ENCODE data around the gene ZNF536.

Gene ZNF536

DNA sequence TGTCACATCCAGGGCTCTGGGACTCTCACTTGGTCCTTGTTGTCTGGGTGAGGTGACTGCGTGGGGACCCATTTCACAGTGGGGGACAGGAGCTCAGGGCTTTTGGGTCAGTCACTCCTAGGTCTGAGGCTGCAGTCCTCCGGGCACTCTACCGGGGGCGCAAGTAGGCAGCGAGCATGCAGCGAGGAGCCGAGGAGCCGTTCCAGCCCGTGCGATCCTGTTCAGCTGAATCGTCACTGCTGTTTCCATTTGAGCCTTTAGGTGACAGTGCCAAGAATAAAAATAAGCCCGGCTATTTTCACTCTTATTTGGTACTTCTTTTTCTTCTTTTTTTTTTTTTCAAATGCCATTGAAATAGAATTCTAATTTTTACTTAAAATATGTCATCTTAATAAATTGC, 126.5 kb downstream of the ZNF536 start:
- Histone ChIP-seq H3K9me3 (ENCODE audit: insufficient read depth, low read length) (no peaks in the 10 kb centered on the region), H3K79me2 (ENCODE audit: low read length) (no peaks in the 10 kb centered on the region), H2AFZ (ENCODE audit: low read depth, low read length) (no peak overlapping the region), H3K27me3 (ENCODE audit: low read depth, low read length) (no peaks in the 10 kb centered on the region), H4K20me1 (ENCODE audit: insufficient read depth, low read length) (no peaks in the 10 kb centered on the region), H3K4me2 (ENCODE audit: low read length) (no peak overlapping the region), H3K4me1 (ENCODE audit: low read length) (no peaks in the 10 kb centered on the region), H3K27ac (ENCODE audit: low read length) (no peak overlapping the region), H3K9ac (ENCODE audit: low read length) (no peak overlapping the region), H3K36me3 (replicated peaks; ENCODE audit: low read depth, low read length) (no peaks in the 10 kb centered on the region), H3K4me3 (ENCODE audit: low read length) (no peak overlapping the region)
- TF ChIP-seq EZH2phosphoT487 (IDR thresholded peaks at IDR 0.05; ENCODE audit: low read depth), result no peak
- TF ChIP-seq, protein P1, sequence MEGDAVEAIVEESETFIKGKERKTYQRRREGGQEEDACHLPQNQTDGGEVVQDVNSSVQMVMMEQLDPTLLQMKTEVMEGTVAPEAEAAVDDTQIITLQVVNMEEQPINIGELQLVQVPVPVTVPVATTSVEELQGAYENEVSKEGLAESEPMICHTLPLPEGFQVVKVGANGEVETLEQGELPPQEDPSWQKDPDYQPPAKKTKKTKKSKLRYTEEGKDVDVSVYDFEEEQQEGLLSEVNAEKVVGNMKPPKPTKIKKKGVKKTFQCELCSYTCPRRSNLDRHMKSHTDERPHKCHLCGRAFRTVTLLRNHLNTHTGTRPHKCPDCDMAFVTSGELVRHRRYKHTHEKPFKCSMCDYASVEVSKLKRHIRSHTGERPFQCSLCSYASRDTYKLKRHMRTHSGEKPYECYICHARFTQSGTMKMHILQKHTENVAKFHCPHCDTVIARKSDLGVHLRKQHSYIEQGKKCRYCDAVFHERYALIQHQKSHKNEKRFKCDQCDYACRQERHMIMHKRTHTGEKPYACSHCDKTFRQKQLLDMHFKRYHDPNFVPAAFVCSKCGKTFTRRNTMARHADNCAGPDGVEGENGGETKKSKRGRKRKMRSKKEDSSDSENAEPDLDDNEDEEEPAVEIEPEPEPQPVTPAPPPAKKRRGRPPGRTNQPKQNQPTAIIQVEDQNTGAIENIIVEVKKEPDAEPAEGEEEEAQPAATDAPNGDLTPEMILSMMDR (IDR thresholded peaks at IDR 0.05; ENCODE audit: low read depth, low read length), result no peak

DNA sequence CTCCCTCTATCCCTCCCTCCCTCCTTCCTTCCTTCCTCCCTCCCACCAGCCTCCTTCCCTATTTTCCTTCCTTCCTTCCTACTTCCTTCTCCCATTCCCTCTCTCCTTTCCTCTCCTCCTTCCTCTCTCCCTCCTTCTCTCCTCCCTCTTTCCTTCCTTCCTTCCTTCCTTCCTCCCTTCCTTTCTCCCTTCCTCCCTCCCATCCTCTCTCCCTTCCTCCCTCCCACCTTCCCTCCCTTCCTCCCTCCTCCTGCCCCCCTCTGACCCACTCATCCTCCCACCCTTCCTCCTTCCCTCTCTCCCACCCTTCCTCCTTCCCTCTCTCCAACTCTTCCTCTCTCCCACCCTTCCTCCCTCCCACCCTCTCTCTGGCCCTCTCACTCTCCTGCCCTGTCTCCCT, 132.1 kb downstream of the ZNF536 start:
- Histone ChIP-seq H3K27me3 (ENCODE audit: low read depth, low read length) (no peaks in the 10 kb centered on the region), H4K20me1 (ENCODE audit: insufficient read depth, low read length) (no peaks in the 10 kb centered on the region), H3K36me3 (replicated peaks; ENCODE audit: low read depth, low read length) (no peaks in the 10 kb centered on the region), H3K4me1 (ENCODE audit: low read length) (no peaks in the 10 kb centered on the region), H3K9me3 (ENCODE audit: insufficient read depth, low read length) (no peaks in the 10 kb centered on the region), H2AFZ (ENCODE audit: low read depth, low read length) (no peak overlapping the region), H3K4me2 (ENCODE audit: low read length) (no peak overlapping the region), H3K9ac (ENCODE audit: low read length) (no peak overlapping the region), H3K79me2 (ENCODE audit: low read length) (no peaks in the 10 kb centered on the region), H3K27ac (ENCODE audit: low read length) (no peak overlapping the region), H3K4me3 (ENCODE audit: low read length) (no peak overlapping the region)
- TF ChIP-seq, protein P1 (IDR thresholded peaks at IDR 0.05; ENCODE audit: low read depth, low read length), result no peak
- TF ChIP-seq EZH2phosphoT487 (IDR thresholded peaks at IDR 0.05; ENCODE audit: low read depth), result no peak

DNA sequence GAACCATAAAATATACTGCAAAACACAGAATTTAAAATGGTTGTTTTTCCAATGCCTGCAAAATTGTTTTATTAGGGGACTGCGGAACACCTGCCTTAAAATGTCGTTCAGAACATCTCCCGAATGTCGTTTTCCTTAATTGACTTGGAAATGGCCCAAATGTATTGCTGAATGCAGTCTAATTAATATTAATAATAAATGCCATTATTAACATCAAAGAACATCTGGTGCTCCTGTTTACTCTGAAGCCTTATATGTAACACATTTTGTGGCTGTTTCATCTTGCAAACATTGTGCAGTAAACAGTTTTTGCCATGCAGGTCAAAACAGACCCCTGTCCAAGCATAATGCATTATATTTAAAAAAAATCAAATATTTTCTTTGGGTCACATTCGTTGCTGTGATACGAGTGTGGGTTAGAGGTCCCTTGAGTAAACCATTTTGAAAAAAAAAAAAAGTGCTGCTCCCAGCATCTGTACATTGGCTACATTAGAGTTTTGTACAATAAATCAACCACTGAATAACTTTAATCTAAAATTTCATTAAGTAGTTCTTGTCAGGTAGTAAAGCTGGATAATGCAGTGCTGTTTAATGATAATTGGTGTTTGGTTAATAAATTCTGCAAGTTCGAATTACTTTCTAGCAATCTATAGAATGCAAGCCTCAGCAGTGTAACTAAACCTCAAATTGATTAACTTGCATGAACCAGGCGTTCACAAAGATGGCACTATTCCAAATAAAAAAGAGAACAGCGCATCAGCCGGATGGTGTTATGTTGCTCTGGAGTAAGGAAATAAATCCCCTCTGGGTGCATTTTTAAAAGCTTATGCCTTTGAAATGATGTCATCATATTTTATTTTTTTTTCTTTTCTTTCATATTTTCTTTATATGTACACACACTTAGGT, 140.2 kb downstream of the ZNF536 start:
- Histone ChIP-seq H3K27ac (ENCODE audit: low read length) (no peak overlapping the region), H3K4me3 (ENCODE audit: low read length) (no peak overlapping the region), H3K4me2 (ENCODE audit: low read length) (no peak overlapping the region), H4K20me1 (ENCODE audit: insufficient read depth, low read length) (no peaks in the 10 kb centered on the region), H3K9ac (ENCODE audit: low read length) (no peak overlapping the region), H2AFZ (ENCODE audit: low read depth, low read length) (no peak overlapping the region), H3K36me3 (replicated peaks; ENCODE audit: low read depth, low read length) (no peaks in the 10 kb centered on the region), H3K9me3 (ENCODE audit: insufficient read depth, low read length) (no peaks in the 10 kb centered on the region), H3K79me2 (ENCODE audit: low read length) (no peaks in the 10 kb centered on the region), H3K4me1 (ENCODE audit: low read length) (no peaks in the 10 kb centered on the region), H3K27me3 (ENCODE audit: low read depth, low read length) (no peaks in the 10 kb centered on the region)
- TF ChIP-seq EZH2phosphoT487 (IDR thresholded peaks at IDR 0.05; ENCODE audit: low read depth), result no peak
- TF ChIP-seq, protein P1 (IDR thresholded peaks at IDR 0.05; ENCODE audit: low read depth, low read length), result no peak

DNA sequence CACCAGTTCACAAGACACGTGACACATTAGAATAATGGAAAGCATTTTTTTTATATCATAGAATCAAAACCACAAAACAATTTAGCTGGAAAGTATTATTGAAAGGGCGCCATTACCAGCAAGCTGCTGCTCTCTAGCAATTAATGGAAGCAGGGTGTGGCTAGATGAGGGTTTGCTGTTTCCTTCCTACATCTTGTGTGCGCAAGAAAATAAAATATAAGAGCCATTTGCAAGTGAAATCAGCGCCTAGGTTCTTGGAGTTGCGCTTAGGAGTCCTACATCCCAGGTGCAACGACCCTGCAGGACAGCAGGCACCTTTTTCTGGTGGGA, 140.9 kb downstream of the ZNF536 start:
- H3K4me1 ChIP-seq (ENCODE audit: low read length), result no peaks in the 10 kb centered on the region
- no peak overlapping the region for H3K4me2 ChIP-seq (ENCODE audit: low read length)
- no peak overlapping the region for H3K4me3 ChIP-seq (ENCODE audit: low read length)
- no peaks in the 10 kb centered on the region for H3K36me3 ChIP-seq (replicated peaks; ENCODE audit: low read depth, low read length)
- TF ChIP-seq, protein P1 (IDR thresholded peaks at IDR 0.05; ENCODE audit: low read depth, low read length), result no peak
- no peak for TF ChIP-seq EZH2phosphoT487 (IDR thresholded peaks at IDR 0.05; ENCODE audit: low read depth)
- H4K20me1 ChIP-seq (ENCODE audit: insufficient read depth, low read length), result no peaks in the 10 kb centered on the region
- H2AFZ ChIP-seq (ENCODE audit: low read depth, low read length), result no peak overlapping the region
- H3K27me3 ChIP-seq (ENCODE audit: low read depth, low read length), result no peaks in the 10 kb centered on the region
- no peaks in the 10 kb centered on the region for H3K9me3 ChIP-seq (ENCODE audit: insufficient read depth, low read length)
- H3K27ac ChIP-seq (ENCODE audit: low read length), result no peak overlapping the region
- H3K9ac ChIP-seq (ENCODE audit: low read length), result no peak overlapping the region
- no peaks in the 10 kb centered on the region for H3K79me2 ChIP-seq (ENCODE audit: low read length)

Measured in OCI-LY3 (cell line).